T-helper 17 cell (primary cell): Measurements from ENCODE around the gene RBBP5. TPM values are rescaled to one million over a fixed set of nuclear protein-coding genes. Genes with fewer than 3 reads are reported as not detected.

Experiments used
- ATAC-seq: fragments of 150-1000 bp; cut with Tn5 transposase; 2 replicates; pipeline ENCODE4 v1.10.0; 2021; ENCODE audit warnings: mild to moderate bottlenecking, moderate library complexity
- DNase-seq, 3 donors: peaks; one replicate each; pipeline versions ENCODE4 v3.0.0 to v3.0.0-alpha.2; 2020 to 2021
- H3K9me3 ChIP-seq: one replicate; pipeline ENCODE4 v1.7.0; 2013; ENCODE audit warnings: low read length, mild to moderate bottlenecking; ENCODE audit not compliant: control insufficient read depth, poor library complexity, severe bottlenecking
- H3K27ac Mint-ChIP-seq: one replicate; pipeline ENCODE4 v1.8.0; 2022; ENCODE audit warnings: mild to moderate bottlenecking, moderate library complexity, mixed read lengths
- H3K27me3 Mint-ChIP-seq: one replicate; pipeline ENCODE4 v1.8.0; 2022; ENCODE audit warnings: mixed read lengths
- H3K36me3 Mint-ChIP-seq: one replicate; pipeline ENCODE4 v1.8.0; 2022; ENCODE audit warnings: low read depth, mixed read lengths
- H3K4me1 Mint-ChIP-seq: one replicate; pipeline ENCODE4 v1.8.0; 2022; ENCODE audit warnings: mild to moderate bottlenecking, mixed read lengths
- H3K4me3 Mint-ChIP-seq: one replicate; pipeline ENCODE4 v1.8.0; 2022; ENCODE audit warnings: mild to moderate bottlenecking, moderate library complexity, mixed read lengths
- total RNA-seq, 4 donors: library from RNA in 2 of 4; stranded (reverse) in 2 of 4; gene quantifications; one replicate each; pipeline ENCODE4 v1.2.3 and lab custom pipeline; 2022 to 2026

The RBBP5 gene
- total RNA-seq, 2 donors from 2014 or later = 13.3 to 15.3 TPM

- no peaks in the 10 kb centered on the region for H3K9me3 ChIP-seq
- ATAC-seq = no peak
- Mint-ChIP-seq H3K36me3 (no peaks in the 10 kb centered on the region), H3K4me3 (no peak overlapping the region), H3K27me3 (peaks cover 30% of the 10 kb centered on the region), H3K27ac (no peak overlapping the region), H3K4me1 (peaks cover 2% of the 10 kb centered on the region)
- no peak for DNase-seq
Observed at GRCh38 chr1:205056956-205057568, 64.7 kb downstream of the RBBP5 start.

- DNase-seq = no peak
- H3K9me3 ChIP-seq = no peaks in the 10 kb centered on the region
- Mint-ChIP-seq H3K4me1 (peaks cover under 1% of the 10 kb centered on the region), H3K4me3 (no peak overlapping the region), H3K27ac (no peak overlapping the region), H3K27me3 (peaks cover 30% of the 10 kb centered on the region), H3K36me3 (no peaks in the 10 kb centered on the region)
- no peak for ATAC-seq
Observed at GRCh38 chr1:205056188-205056611, 65.6 kb downstream of the RBBP5 start.

GRCh38 chr1:205054013-205054412, 67.8 kb downstream of the RBBP5 start:
- ATAC-seq (no peak), DNase-seq (no peak)
- H3K4me3 Mint-ChIP-seq = no peak overlapping the region
- H3K36me3 Mint-ChIP-seq = no peaks in the 10 kb centered on the region
- H3K9me3 ChIP-seq = no peaks in the 10 kb centered on the region
- H3K4me1 Mint-ChIP-seq = peaks cover 2% of the 10 kb centered on the region
- H3K27me3 Mint-ChIP-seq = peaks cover 30% of the 10 kb centered on the region
- H3K27ac Mint-ChIP-seq = no peak overlapping the region

GRCh38 chr1:205053296-205053695, 68.5 kb downstream of the RBBP5 start:
- Mint-ChIP-seq H3K27ac (no peak overlapping the region), H3K4me1 (peaks cover 2% of the 10 kb centered on the region), H3K36me3 (no peaks in the 10 kb centered on the region), H3K27me3 (peaks cover 34% of the 10 kb centered on the region), H3K4me3 (no peak overlapping the region)
- ATAC-seq (no peak), DNase-seq (no peak)
- H3K9me3 ChIP-seq = no peaks in the 10 kb centered on the region

GRCh38 chr1:205052690-205053089, 69.1 kb downstream of the RBBP5 start:
- Mint-ChIP-seq H3K36me3 (no peaks in the 10 kb centered on the region), H3K4me3 (no peak overlapping the region), H3K4me1 (peaks cover 2% of the 10 kb centered on the region), H3K27me3 (peaks cover 36% of the 10 kb centered on the region), H3K27ac (no peak overlapping the region)
- no peak for DNase-seq
- no peaks in the 10 kb centered on the region for H3K9me3 ChIP-seq
- no peak for ATAC-seq

GRCh38 chr1:205049479-205049878, 72.3 kb downstream of the RBBP5 start:
- no peaks in the 10 kb centered on the region for H3K9me3 ChIP-seq
- H3K4me1 Mint-ChIP-seq = peaks cover 2% of the 10 kb centered on the region
- H3K27me3 Mint-ChIP-seq = peaks cover 43% of the 10 kb centered on the region
- DNase-seq = no peak
- peaks cover 2% of the 10 kb centered on the region for H3K36me3 Mint-ChIP-seq
- no peak overlapping the region for H3K27ac Mint-ChIP-seq
- ATAC-seq = no peak
- H3K4me3 Mint-ChIP-seq = no peak overlapping the region

- no peaks in the 10 kb centered on the region for H3K9me3 ChIP-seq
- peaks cover 2% of the 10 kb centered on the region for H3K4me1 Mint-ChIP-seq
- no peak for ATAC-seq
- H3K27ac Mint-ChIP-seq = no peak overlapping the region
- DNase-seq = no peak
- H3K27me3 Mint-ChIP-seq = peaks cover 39% of the 10 kb centered on the region
- peaks cover 2% of the 10 kb centered on the region for H3K36me3 Mint-ChIP-seq
- H3K4me3 Mint-ChIP-seq = no peak overlapping the region
Observed at GRCh38 chr1:205048382-205048781, 73.4 kb downstream of the RBBP5 start.

GRCh38 chr1:205047764-205048231, 74.0 kb downstream of the RBBP5 start:
- H3K36me3 Mint-ChIP-seq = peaks cover 2% of the 10 kb centered on the region
- no peak overlapping the region for H3K27ac Mint-ChIP-seq
- ATAC-seq = no peak
- no peak overlapping the region for H3K4me3 Mint-ChIP-seq
- peaks cover 35% of the 10 kb centered on the region for H3K27me3 Mint-ChIP-seq
- peaks cover 2% of the 10 kb centered on the region for H3K4me1 Mint-ChIP-seq
- H3K9me3 ChIP-seq = no peaks in the 10 kb centered on the region
- DNase-seq = no peak

GRCh38 chr1:205046870-205047269, 74.9 kb downstream of the RBBP5 start:
- H3K36me3 Mint-ChIP-seq = peaks cover 2% of the 10 kb centered on the region
- no peak for DNase-seq
- ATAC-seq = no peak
- H3K27ac Mint-ChIP-seq = no peak overlapping the region
- H3K4me3 Mint-ChIP-seq = no peak overlapping the region
- no peaks in the 10 kb centered on the region for H3K9me3 ChIP-seq
- peaks cover 2% of the 10 kb centered on the region for H3K4me1 Mint-ChIP-seq
- peaks cover 44% of the 10 kb centered on the region for H3K27me3 Mint-ChIP-seq

GRCh38 chr1:205045146-205045545, 76.6 kb downstream of the RBBP5 start:
- no peak for ATAC-seq

GRCh38 chr1:205044741-205045140, 77.0 kb downstream of the RBBP5 start:
- H3K9me3 ChIP-seq = no peaks in the 10 kb centered on the region
- Mint-ChIP-seq H3K4me3 (no peak overlapping the region), H3K27ac (no peak overlapping the region), H3K27me3 (peaks cover 65% of the 10 kb centered on the region), H3K4me1 (no peaks in the 10 kb centered on the region), H3K36me3 (peaks cover 2% of the 10 kb centered on the region)
- DNase-seq (no peak), ATAC-seq (no peak)

More at GRCh38 chr1:205045146-205045545, 76.6 kb downstream of the RBBP5 start:
- H3K27ac Mint-ChIP-seq = no peak overlapping the region
- H3K9me3 ChIP-seq = no peaks in the 10 kb centered on the region
- peaks cover 2% of the 10 kb centered on the region for H3K36me3 Mint-ChIP-seq
- H3K4me3 Mint-ChIP-seq = no peak overlapping the region
- no peak for DNase-seq
- no peaks in the 10 kb centered on the region for H3K4me1 Mint-ChIP-seq
- peaks cover 61% of the 10 kb centered on the region for H3K27me3 Mint-ChIP-seq

- H3K9me3 ChIP-seq = no peaks in the 10 kb centered on the region
- H3K27me3 Mint-ChIP-seq = peaks cover 67% of the 10 kb centered on the region
- no peak overlapping the region for H3K4me3 Mint-ChIP-seq
- ATAC-seq (no peak), DNase-seq (no peak)
- H3K27ac Mint-ChIP-seq = no peak overlapping the region
- H3K4me1 Mint-ChIP-seq = no peaks in the 10 kb centered on the region
- peaks cover 2% of the 10 kb centered on the region for H3K36me3 Mint-ChIP-seq
Observed at GRCh38 chr1:205043866-205044265, 77.9 kb downstream of the RBBP5 start.

GRCh38 chr1:205042911-205043806, 78.6 kb downstream of the RBBP5 start, which contains the start of gene CNTN2:
Gene CNTN2, plus strand, starts transcription at chr1:205043212. Its CDS starts 9,974 bp downstream, at chr1:205053186.
- ATAC-seq = no peak
- DNase-seq = no peak
- Mint-ChIP-seq H3K4me3 (no peak within 1 kb of the TSS), H3K27me3 (peaks cover 62% of the 10 kb centered on the region), H3K36me3 (peaks cover 2% of the 10 kb centered on the region), H3K27ac (no peak within 1 kb of the TSS), H3K4me1 (no peaks in the 10 kb centered on the region)
- H3K9me3 ChIP-seq = no peaks in the 10 kb centered on the region
